ENCODE measurements around the gene B3GALT2.

The B3GALT2 gene

GRCh38 chr1:193181536-193181935 lies 4.9 kb downstream of the B3GALT2 start:
- DNase-seq: no peak

DNA sequence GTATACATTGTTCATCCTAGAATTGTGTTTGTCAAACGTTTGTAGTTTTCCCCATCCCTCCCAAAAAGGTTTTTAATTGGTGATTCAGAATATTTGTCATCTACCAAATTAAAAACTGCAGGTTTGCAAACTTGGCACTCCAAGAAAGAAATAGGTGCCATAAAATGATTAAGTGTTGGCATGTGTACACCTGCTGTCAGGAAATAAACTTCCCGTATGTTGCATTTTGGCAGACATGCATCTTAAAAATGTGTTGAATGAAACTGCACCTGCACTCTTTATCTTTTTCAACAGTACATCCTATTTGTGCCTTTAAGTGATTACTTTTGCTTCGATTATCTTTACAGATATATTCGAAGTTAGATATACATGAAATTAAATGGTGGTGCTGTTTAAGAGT lies 7.3 kb downstream of the B3GALT2 start:
- DNase-seq: no peak

DNA sequence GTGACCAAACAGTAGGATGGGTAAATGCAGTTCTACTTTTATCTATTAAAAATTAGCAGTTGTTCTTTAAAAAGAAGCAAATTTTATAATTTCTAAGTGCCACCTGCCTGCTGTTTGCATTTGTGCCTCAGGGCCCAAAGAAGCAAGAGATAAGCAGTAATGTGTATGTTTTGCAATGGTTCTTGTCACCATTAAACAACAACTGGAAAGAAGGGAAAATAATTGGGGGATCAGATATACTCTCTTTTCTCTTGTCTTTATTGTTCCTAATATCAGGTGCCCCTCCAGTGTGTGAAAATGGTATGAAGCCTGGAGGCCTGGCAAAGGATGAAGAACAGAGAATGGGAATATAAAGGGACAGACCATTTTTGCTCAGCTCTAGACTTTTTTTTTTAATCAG lies 9.6 kb downstream of the B3GALT2 start:
- no peak for DNase-seq

GRCh38 chr1:193176113-193176512 lies 10.3 kb downstream of the B3GALT2 start:
- no peak for DNase-seq

GRCh38 chr1:193157360-193157759 lies 29.1 kb downstream of the B3GALT2 start:
- no peak for DNase-seq

- no peak for DNase-seq
Observed at GRCh38 chr1:193156822-193157142, 29.6 kb downstream of the B3GALT2 start.

- no peak for DNase-seq
Observed at GRCh38 chr1:193156117-193156821, 30.1 kb downstream of the B3GALT2 start.

DNA sequence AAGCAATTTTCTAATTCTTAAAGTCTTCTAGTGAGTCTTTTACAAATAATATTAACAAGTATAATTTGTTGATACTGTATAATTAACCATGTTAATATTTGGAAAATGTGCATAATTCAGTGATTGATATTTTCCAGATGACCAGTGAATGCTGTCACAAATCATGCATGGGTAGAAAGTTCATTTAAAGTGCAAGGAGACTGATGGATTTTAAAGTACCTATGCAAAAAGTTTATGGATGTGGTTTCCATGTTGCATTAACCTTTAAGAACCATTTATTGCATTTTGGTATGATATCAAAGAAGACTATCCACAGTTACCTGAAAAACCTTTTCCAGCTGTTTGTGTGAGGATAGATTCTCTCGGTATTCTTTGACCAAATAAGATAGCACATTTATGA lies 41.4 kb downstream of the B3GALT2 start:
- DNase-seq: no peak

DNA sequence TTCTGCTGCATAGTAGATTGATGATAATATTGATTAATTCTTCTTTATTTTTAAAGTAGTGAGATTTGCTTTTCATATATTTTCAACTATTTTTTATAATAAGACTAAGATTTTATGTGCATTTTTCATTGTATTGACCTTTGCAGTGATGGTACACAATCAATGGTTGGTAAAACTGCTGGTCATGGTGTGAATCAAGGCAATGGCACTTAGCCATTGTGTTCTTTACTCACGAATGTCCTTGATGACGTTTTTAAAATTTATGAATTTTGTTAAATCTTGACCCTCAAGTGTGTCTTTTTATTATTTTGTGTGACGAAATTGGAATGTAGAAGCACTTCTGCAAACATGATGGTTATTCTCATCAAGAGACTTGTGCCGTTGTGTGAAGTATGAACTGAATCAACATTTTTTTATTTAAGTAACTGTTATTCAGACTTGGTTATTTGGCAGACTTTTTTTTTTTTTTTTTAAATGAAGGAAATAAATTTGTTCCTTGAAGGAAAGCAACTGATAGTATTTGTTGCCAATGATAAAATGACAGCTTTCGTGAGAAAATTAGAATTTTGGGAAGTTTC lies 42.0 kb downstream of the B3GALT2 start:
- DNase-seq: no peak

GRCh38 chr1:193143285-193143684 lies 43.1 kb downstream of the B3GALT2 start:
- no peak for DNase-seq

GRCh38 chr1:193142409-193142808 lies 44.0 kb downstream of the B3GALT2 start:
- DNase-seq: no peak

GRCh38 chr1:193141804-193142203 lies 44.6 kb downstream of the B3GALT2 start:
- DNase-seq: no peak

- DNase-seq: no peak
Observed at GRCh38 chr1:193140254-193140653, 46.2 kb downstream of the B3GALT2 start.

- DNase-seq: no peak
Observed at GRCh38 chr1:193131266-193131860, 55.0 kb downstream of the B3GALT2 start.

Data from CD4-positive, alpha-beta T cell treated with Interleukin-6 for 4 hours (primary cell).